ENCODE results near the gene PALS2.

GRCh38 chr7:24566274-24566673, 7.0 kb upstream of the PALS2 start:
- TF ChIP-seq SKI (IDR thresholded peaks at IDR 0.05; ENCODE audit: partially characterized antibody) (no peak), HHEX (CRISPR knock-in tag; IDR thresholded peaks at IDR 0.05) (no peak), PBX3 (CRISPR knock-in tag; IDR thresholded peaks at IDR 0.05; ENCODE audit: borderline replicate concordance) (no peak), ZBTB40 (IDR thresholded peaks at IDR 0.05) (no peak), ZBTB40 (CRISPR knock-in tag; IDR thresholded peaks at IDR 0.05) (no peak)
